H9 (cell line): ENCODE measurements around the gene CLPTM1L. TPM values are rescaled to one million over a fixed set of nuclear protein-coding genes. Genes with fewer than 3 reads are reported as not detected.
"Not testable (repeated sequence)": the region's sequence is repeated elsewhere in the genome, so short reads cannot be mapped to it uniquely, and the experiment has no call there.

Experiments used
- DNase-seq: peaks from one replicate; pipeline ENCODE4 v3.0.0-alpha.2; 2017
- H2AFZ ChIP-seq: one replicate; pipeline ENCODE4 v1.6.1; 2013; ENCODE audit warnings: mild to moderate bottlenecking, low read length, control low read depth, moderate library complexity
- H2AK5ac ChIP-seq: 2 replicates; pipeline ENCODE4 v1.6.1; 2013; ENCODE audit warnings: low read length, control low read depth, mixed read lengths; ENCODE audit not compliant: insufficient read length
- H2BK120ac ChIP-seq: one replicate; pipeline ENCODE4 v1.6.1; 2013; ENCODE audit warnings: low read depth, mild to moderate bottlenecking, low read length, control low read depth, inconsistent platforms; ENCODE audit not compliant: poor library complexity, severe bottlenecking
- H2BK12ac ChIP-seq: 2 replicates; pipeline ENCODE4 v1.6.1; 2013; ENCODE audit warnings: low read length, control low read depth, mixed read lengths, low read depth; ENCODE audit not compliant: insufficient read length
- H2BK15ac ChIP-seq: 2 replicates; pipeline ENCODE4 v1.6.1; 2013; ENCODE audit warnings: low read depth, low read length, control low read depth
- H2BK20ac ChIP-seq: one replicate; pipeline ENCODE4 v1.6.1; 2013; ENCODE audit warnings: low read depth, mild to moderate bottlenecking, low read length, control low read depth, inconsistent platforms; ENCODE audit not compliant: poor library complexity, severe bottlenecking
- H2BK5ac ChIP-seq: 2 replicates; pipeline ENCODE4 v1.6.1; 2013; ENCODE audit warnings: low read length, control low read depth, mixed read lengths; ENCODE audit not compliant: insufficient read length
- H3K14ac ChIP-seq: 2 replicates; pipeline ENCODE4 v1.6.1; 2013; ENCODE audit warnings: low read length, control low read depth; ENCODE audit not compliant: insufficient read depth
- H3K18ac ChIP-seq: 2 replicates; pipeline ENCODE4 v1.6.1; 2013; ENCODE audit warnings: low read depth, mild to moderate bottlenecking, mixed read lengths, low read length, control low read depth; ENCODE audit not compliant: insufficient read length
- H3K23ac ChIP-seq: 2 replicates; pipeline ENCODE4 v1.6.1; 2013; ENCODE audit warnings: low read length, control low read depth, mixed read lengths, low read depth; ENCODE audit not compliant: insufficient read length
- H3K23me2 ChIP-seq: 2 replicates; pipeline ENCODE4 v1.6.1; 2013; ENCODE audit warnings: low read depth, mild to moderate bottlenecking, mixed read lengths, low read length, control low read depth; ENCODE audit not compliant: insufficient read length, poor library complexity, severe bottlenecking
- H3K27ac ChIP-seq: 2 replicates; pipeline ENCODE4 v1.5.1; 2013; ENCODE audit warnings: low read length, control low read depth, mixed read lengths, low read depth; ENCODE audit not compliant: insufficient read length
- H3K27me3 ChIP-seq: 2 replicates; pipeline ENCODE4 v1.6.1; 2013; ENCODE audit warnings: low read length, control low read depth, inconsistent platforms; ENCODE audit not compliant: insufficient read depth
- H3K4ac ChIP-seq: 2 replicates; pipeline ENCODE4 v1.6.1; 2013; ENCODE audit warnings: low read depth, mild to moderate bottlenecking, control low read depth, inconsistent platforms, low read length, moderate library complexity
- H3K4me1 ChIP-seq: 2 replicates; pipeline ENCODE4 v1.6.1; 2013; ENCODE audit warnings: low read length, control low read depth, inconsistent platforms; ENCODE audit not compliant: insufficient read depth
- H3K4me2 ChIP-seq: 2 replicates; pipeline ENCODE4 v1.6.1; 2013; ENCODE audit warnings: low read length, control low read depth, mixed read lengths; ENCODE audit not compliant: insufficient read length, insufficient read depth
- H3K56ac ChIP-seq: 2 replicates; pipeline ENCODE4 v1.6.1; 2013; ENCODE audit warnings: low read depth, mild to moderate bottlenecking, mixed read lengths, low read length, control low read depth; ENCODE audit not compliant: insufficient read length
- H3K79me1 ChIP-seq: 2 replicates; pipeline ENCODE4 v1.6.1; 2013; ENCODE audit warnings: low read depth, mild to moderate bottlenecking, moderate library complexity, low read length, control low read depth, inconsistent platforms; ENCODE audit not compliant: insufficient read depth, poor library complexity, severe bottlenecking
- H3K79me2 ChIP-seq: 2 replicates; pipeline ENCODE4 v1.6.1; 2013; ENCODE audit warnings: low read length, control low read depth, inconsistent platforms; ENCODE audit not compliant: insufficient read depth
- H3K9ac ChIP-seq: 2 replicates; pipeline ENCODE4 v1.6.1; 2013; ENCODE audit warnings: low read length, control low read depth, mixed read lengths; ENCODE audit not compliant: insufficient read length; ENCODE audit errors: extremely low read depth
- H3K9me3 ChIP-seq: one replicate; pipeline ENCODE4 v1.6.1; 2013; ENCODE audit warnings: low read depth, low read length, inconsistent platforms; ENCODE audit not compliant: control insufficient read depth
- H3T11ph ChIP-seq: one replicate; pipeline ENCODE4 v1.6.1; 2013; ENCODE audit warnings: mild to moderate bottlenecking, low read length, control low read depth, inconsistent platforms
- H4K20me1 ChIP-seq: one replicate; pipeline ENCODE4 v1.6.1; 2013; ENCODE audit not compliant: control insufficient read depth, insufficient read length, insufficient read depth
- H4K5ac ChIP-seq: 2 replicates; pipeline ENCODE4 v1.6.1; 2013; ENCODE audit warnings: low read depth, mild to moderate bottlenecking, mixed read lengths, low read length, control low read depth; ENCODE audit not compliant: insufficient read length
- H4K8ac ChIP-seq: replicated peaks from 2 replicates; pipeline ENCODE4 v1.6.1; 2013; ENCODE audit warnings: low read length, control low read depth, mixed read lengths, low read depth; ENCODE audit not compliant: insufficient read length
- H4K91ac ChIP-seq: 2 replicates; pipeline ENCODE4 v1.6.1; 2013; ENCODE audit warnings: low read depth, mild to moderate bottlenecking, moderate library complexity, mixed read lengths, low read length, control low read depth; ENCODE audit not compliant: insufficient read length
- H3K27ac Mint-ChIP-seq, 3 experiments: 2 replicates in 2 of 3; 3 replicates in 1 of 3; pipeline ENCODE4 v1.8.0; 2020 to 2021; ENCODE audit warnings: mixed read lengths in 3 of 3, mild to moderate bottlenecking in 1 of 3, moderate library complexity in 1 of 3
- H3K27me3 Mint-ChIP-seq: 2 replicates; pipeline ENCODE4 v1.8.0; 2021; ENCODE audit warnings: low read depth, mild to moderate bottlenecking, moderate library complexity, mixed read lengths
- H3K36me3 Mint-ChIP-seq, 3 experiments: 2 replicates in 2 of 3; 3 replicates in 1 of 3; pipeline ENCODE4 v1.8.0; 2020 to 2021; ENCODE audit warnings: low read depth in 3 of 3, mixed read lengths in 3 of 3; ENCODE audit not compliant: insufficient read depth in 1 of 3
- H3K4me1 Mint-ChIP-seq, 2 experiments: 2 replicates each; pipeline ENCODE4 v1.8.0; 2020; ENCODE audit warnings: mixed read lengths in 2 of 2
- H3K4me3 Mint-ChIP-seq, 2 experiments: 2 replicates in 1 of 2; 3 replicates in 1 of 2; pipeline ENCODE4 v1.8.0; 2020 to 2021; ENCODE audit warnings: mild to moderate bottlenecking in 2 of 2, mixed read lengths in 2 of 2, moderate library complexity in 1 of 2
- H3K9me3 Mint-ChIP-seq, 2 experiments: 2 replicates in 1 of 2; 3 replicates in 1 of 2; pipeline ENCODE4 v1.8.0; 2020; ENCODE audit warnings: mild to moderate bottlenecking in 2 of 2, mixed read lengths in 2 of 2, moderate library complexity in 1 of 2
- WGBS: extraction: QIAGEN DNeasy Blood & Tissue Kit; methylation state at CpG from one replicate; pipeline ENCODE4 v1.1.7; 2013; ENCODE audit warnings: missing lambda C conversion rate, low lambda C conversion rate, mixed read lengths; ENCODE audit not compliant: insufficient read length; ENCODE audit errors: extremely low coverage; 5-methylcytosine and 5-hydroxymethylcytosine counted together
- total RNA-seq: library from RNA; stranded (reverse); gene quantifications from 2 replicates; pipeline ENCODE4 v1.2.1, GENCODE V29; 2021
- TF ChIP-seq, protein P1 (sequence below): fragments of 200-600 bp; sonication (generic); conservative IDR thresholded peaks from 3 replicates; pipeline ENCODE4 v1.8.0; 2021; ENCODE audit warnings: antibody characterized with exemption, mild to moderate bottlenecking

CLPTM1L gene
- total RNA-seq, 1 experiment from 2014 or later, result 108 TPM

- TF ChIP-seq, protein P1, sequence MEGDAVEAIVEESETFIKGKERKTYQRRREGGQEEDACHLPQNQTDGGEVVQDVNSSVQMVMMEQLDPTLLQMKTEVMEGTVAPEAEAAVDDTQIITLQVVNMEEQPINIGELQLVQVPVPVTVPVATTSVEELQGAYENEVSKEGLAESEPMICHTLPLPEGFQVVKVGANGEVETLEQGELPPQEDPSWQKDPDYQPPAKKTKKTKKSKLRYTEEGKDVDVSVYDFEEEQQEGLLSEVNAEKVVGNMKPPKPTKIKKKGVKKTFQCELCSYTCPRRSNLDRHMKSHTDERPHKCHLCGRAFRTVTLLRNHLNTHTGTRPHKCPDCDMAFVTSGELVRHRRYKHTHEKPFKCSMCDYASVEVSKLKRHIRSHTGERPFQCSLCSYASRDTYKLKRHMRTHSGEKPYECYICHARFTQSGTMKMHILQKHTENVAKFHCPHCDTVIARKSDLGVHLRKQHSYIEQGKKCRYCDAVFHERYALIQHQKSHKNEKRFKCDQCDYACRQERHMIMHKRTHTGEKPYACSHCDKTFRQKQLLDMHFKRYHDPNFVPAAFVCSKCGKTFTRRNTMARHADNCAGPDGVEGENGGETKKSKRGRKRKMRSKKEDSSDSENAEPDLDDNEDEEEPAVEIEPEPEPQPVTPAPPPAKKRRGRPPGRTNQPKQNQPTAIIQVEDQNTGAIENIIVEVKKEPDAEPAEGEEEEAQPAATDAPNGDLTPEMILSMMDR, result no peak
- no peak overlapping the region for H3K4me2 ChIP-seq
- H2BK15ac ChIP-seq, result no peak overlapping the region
- no peak overlapping the region for H2BK20ac ChIP-seq
- H3K27ac Mint-ChIP-seq, result no peak overlapping the region; a peak in 2 of 7 replicates
- no peak for DNase-seq
- no peak overlapping the region for H2BK5ac ChIP-seq
- H3K36me3 Mint-ChIP-seq, result no peaks in the 10 kb centered on the region
- no peaks in the 10 kb centered on the region; the same call in 1 of the 2 replicates for H3K4me1 ChIP-seq
- no peak overlapping the region for H3K4ac ChIP-seq
- peaks cover 31% of the 10 kb centered on the region for H3K27me3 Mint-ChIP-seq
- H3K4me1 Mint-ChIP-seq, result peaks cover 6 to 10% of the 10 kb centered on the region in 2 experiments; a peak in 3 of 4 replicates
- H4K20me1 ChIP-seq, result no peaks in the 10 kb centered on the region
- H4K91ac ChIP-seq, result no peak overlapping the region
- H3K23ac ChIP-seq, result no peak overlapping the region
- no peaks in the 10 kb centered on the region for H3K79me2 ChIP-seq
- H3K14ac ChIP-seq, result no peak overlapping the region
- no peak overlapping the region for H3K27ac ChIP-seq
- H3T11ph ChIP-seq, result no peak overlapping the region
- H3K9me3 Mint-ChIP-seq, result no peaks in the 10 kb centered on the region
- no peaks in the 10 kb centered on the region for H3K79me1 ChIP-seq
- H3K9ac ChIP-seq, result no peak overlapping the region
- no peak overlapping the region for H2BK120ac ChIP-seq
- no peak overlapping the region for H2AFZ ChIP-seq
- H3K27me3 ChIP-seq, result no peaks in the 10 kb centered on the region
- H3K4me3 Mint-ChIP-seq, result no peak overlapping the region
- H4K5ac ChIP-seq, result no peak overlapping the region
- WGBS, result no CpG with 5 or more reads among the region's 4 CpGs
- no peak overlapping the region for H2AK5ac ChIP-seq
- no peaks in the 10 kb centered on the region for H3K9me3 ChIP-seq
- no peak overlapping the region for H3K18ac ChIP-seq
- no peaks in the 10 kb centered on the region for H3K23me2 ChIP-seq
- H4K8ac ChIP-seq, result no peak overlapping the region
- H3K56ac ChIP-seq, result no peak overlapping the region
- no peak overlapping the region for H2BK12ac ChIP-seq
Observed at GRCh38 chr5:1360861-1361260, 16.0 kb upstream of the CLPTM1L start.

GRCh38 chr5:1360367-1360766 lies 15.5 kb upstream of the CLPTM1L start:
- H3K27me3 ChIP-seq, H2BK120ac ChIP-seq, H3K23ac ChIP-seq, H3K56ac ChIP-seq, H3K79me1 ChIP-seq, H3K9ac ChIP-seq, H3K27ac Mint-ChIP-seq, H3K9me3 ChIP-seq, H3K79me2 ChIP-seq, H3K4me3 Mint-ChIP-seq, H3K23me2 ChIP-seq, H2BK5ac ChIP-seq, H4K8ac ChIP-seq, H3T11ph ChIP-seq, H3K18ac ChIP-seq, DNase-seq, H3K4ac ChIP-seq, H4K91ac ChIP-seq, H3K14ac ChIP-seq, H3K9me3 Mint-ChIP-seq, H4K5ac ChIP-seq, H2BK12ac ChIP-seq, H2AK5ac ChIP-seq, H3K4me1 ChIP-seq, H3K4me2 ChIP-seq, H3K27ac ChIP-seq, H2AFZ ChIP-seq, H3K36me3 Mint-ChIP-seq, H2BK20ac ChIP-seq, H2BK15ac ChIP-seq, H4K20me1 ChIP-seq: not testable (repeated sequence)
- H3K4me1 Mint-ChIP-seq, result peaks cover 6 to 10% of the 10 kb centered on the region in 2 experiments; a peak in 3 of 4 replicates
- whole genome bisulfite sequencing, result no CpG with 5 or more reads among the region's 7 CpGs
- H3K27me3 Mint-ChIP-seq, result peaks cover 31% of the 10 kb centered on the region
